ENCODE data around the gene SLC6A7.

The SLC6A7 gene

GRCh38 chr5:150189728-150190502, at the start of gene SLC6A7:
Gene SLC6A7 (plus strand): TSS chr5:150190062. CDS start chr5:150190328, 266 bp downstream.
- no peak for DNase-seq (ENCODE audit: low read depth)
- TF ChIP-seq POLR2A (IDR thresholded peaks at IDR 0.05; ENCODE audit: extremely low read depth, insufficient read length) (no peak), MAX (IDR thresholded peaks at IDR 0.05; ENCODE audit: low read depth, low read length) (no peak), CTCF (IDR thresholded peaks at IDR 0.05; ENCODE audit: low read depth, low read length) (no peak), MYC (IDR thresholded peaks at IDR 0.05; ENCODE audit: low read depth, low read length) (no peak)
- no peak within 1 kb of the TSS for H3K4me3 ChIP-seq (ENCODE audit: low read depth, low read length)

- TF ChIP-seq POLR2A (IDR thresholded peaks at IDR 0.05; ENCODE audit: extremely low read depth, insufficient read length) (no peak), MAX (IDR thresholded peaks at IDR 0.05; ENCODE audit: low read depth, low read length) (0 out of 2 replicates have a peak, but pooled peaks have one; percentile 17)
- no peak overlapping the region for H3K4me3 ChIP-seq (ENCODE audit: low read depth, low read length)
- DNase-seq (ENCODE audit: low read depth): peak; percentile 60
These were observed 49.0 kb upstream of the SLC6A7 start for GRCh38 chr5:150140830-150141229.

- TF ChIP-seq CTCF (IDR thresholded peaks at IDR 0.05; ENCODE audit: low read depth, low read length): no peak
- TF ChIP-seq MYC (IDR thresholded peaks at IDR 0.05; ENCODE audit: low read depth, low read length): no peak
- no peak for TF ChIP-seq POLR2A (IDR thresholded peaks at IDR 0.05; ENCODE audit: extremely low read depth, insufficient read length)
- TF ChIP-seq MAX (IDR thresholded peaks at IDR 0.05; ENCODE audit: low read depth, low read length): no peak
- no peak for DNase-seq (ENCODE audit: low read depth)
- no peak overlapping the region for H3K4me3 ChIP-seq (ENCODE audit: low read depth, low read length)
These were observed 48.2 kb upstream of the SLC6A7 start for GRCh38 chr5:150141544-150142184.

- DNase-seq (ENCODE audit: low read depth): peak; percentile 84
- H3K4me3 ChIP-seq (ENCODE audit: low read depth, low read length): peak overlapping the region; percentile 39
- TF ChIP-seq CTCF (IDR thresholded peaks at IDR 0.05; ENCODE audit: low read depth, low read length) (no peak), MYC (IDR thresholded peaks at IDR 0.05; ENCODE audit: low read depth, low read length) (no peak), MAX (IDR thresholded peaks at IDR 0.05; ENCODE audit: low read depth, low read length) (no peak), POLR2A (IDR thresholded peaks at IDR 0.05; ENCODE audit: extremely low read depth, insufficient read length) (no peak)
These were observed 47.5 kb upstream of the SLC6A7 start for GRCh38 chr5:150142185-150142958.

- DNase-seq (ENCODE audit: low read depth): no peak
- TF ChIP-seq CTCF (IDR thresholded peaks at IDR 0.05; ENCODE audit: low read depth, low read length) (no peak), MAX (IDR thresholded peaks at IDR 0.05; ENCODE audit: low read depth, low read length) (no peak), POLR2A (IDR thresholded peaks at IDR 0.05; ENCODE audit: extremely low read depth, insufficient read length) (no peak), MYC (IDR thresholded peaks at IDR 0.05; ENCODE audit: low read depth, low read length) (no peak)
- H3K4me3 ChIP-seq (ENCODE audit: low read depth, low read length): peak overlapping the region; percentile 39
These were observed 46.9 kb upstream of the SLC6A7 start for GRCh38 chr5:150142959-150143349.
